Left ventricle myocardium inferior (tissue), 1 donor: ENCODE data around the gene ABR. TPM values are rescaled to one million over a fixed set of nuclear protein-coding genes. Genes with fewer than 3 reads are reported as not detected.

ENCODE experiments used
- DNase-seq: peaks from one replicate; pipeline ENCODE4 v3.0.0-alpha.2; 2020
- H3K27ac ChIP-seq: fragments of 200-600 bp; replicated peaks from 2 replicates; pipeline ENCODE4 v1.8.0; 2021
- H3K27me3 ChIP-seq: fragments of 200-600 bp; 2 replicates; pipeline ENCODE4 v1.8.0; 2021; ENCODE audit warnings: low read depth
- H3K36me3 ChIP-seq: fragments of 200-600 bp; 2 replicates; pipeline ENCODE4 v1.8.0; 2021
- H3K4me1 ChIP-seq: fragments of 200-600 bp; 2 replicates; pipeline ENCODE4 v1.8.0; 2021
- H3K4me3 ChIP-seq: fragments of 200-600 bp; 2 replicates; pipeline ENCODE4 v1.8.0; 2021; ENCODE audit warnings: mild to moderate bottlenecking, moderate library complexity
- H3K9me3 ChIP-seq: fragments of 200-600 bp; replicated peaks from 2 replicates; pipeline ENCODE4 v1.8.0; 2021
- intact Hi-C: fragments of 100-400 bp; cut with micrococcal nuclease; formaldehyde crosslinking; loops from one replicate; pipeline ENCODE4 v1.11.0; 2022
- total RNA-seq: library from RNA; stranded (reverse); fragmentation: NEBNext Ultra II Directional; extraction: Animal tissue kit (Norgen Biotek cat#: 25700); gene quantifications from one replicate; pipeline ENCODE4 v1.2.1, GENCODE V29; 2021
- TF ChIP-seq, protein P1 (sequence below): fragments of 200-600 bp; IDR thresholded peaks from 2 replicates; pipeline ENCODE4 v1.8.0; 2021; ENCODE audit warnings: antibody characterized with exemption, mild to moderate bottlenecking, borderline replicate concordance
- donor health status: DM: no; HTN: yes; CAD: no; lungs with severe emphysema.

ABR gene
- total RNA-seq, 1 donor from 2014 or later, result 170 TPM

GRCh38 chr17:965311-965989, 214.3 kb downstream of the ABR start:
- TF ChIP-seq, protein P1, sequence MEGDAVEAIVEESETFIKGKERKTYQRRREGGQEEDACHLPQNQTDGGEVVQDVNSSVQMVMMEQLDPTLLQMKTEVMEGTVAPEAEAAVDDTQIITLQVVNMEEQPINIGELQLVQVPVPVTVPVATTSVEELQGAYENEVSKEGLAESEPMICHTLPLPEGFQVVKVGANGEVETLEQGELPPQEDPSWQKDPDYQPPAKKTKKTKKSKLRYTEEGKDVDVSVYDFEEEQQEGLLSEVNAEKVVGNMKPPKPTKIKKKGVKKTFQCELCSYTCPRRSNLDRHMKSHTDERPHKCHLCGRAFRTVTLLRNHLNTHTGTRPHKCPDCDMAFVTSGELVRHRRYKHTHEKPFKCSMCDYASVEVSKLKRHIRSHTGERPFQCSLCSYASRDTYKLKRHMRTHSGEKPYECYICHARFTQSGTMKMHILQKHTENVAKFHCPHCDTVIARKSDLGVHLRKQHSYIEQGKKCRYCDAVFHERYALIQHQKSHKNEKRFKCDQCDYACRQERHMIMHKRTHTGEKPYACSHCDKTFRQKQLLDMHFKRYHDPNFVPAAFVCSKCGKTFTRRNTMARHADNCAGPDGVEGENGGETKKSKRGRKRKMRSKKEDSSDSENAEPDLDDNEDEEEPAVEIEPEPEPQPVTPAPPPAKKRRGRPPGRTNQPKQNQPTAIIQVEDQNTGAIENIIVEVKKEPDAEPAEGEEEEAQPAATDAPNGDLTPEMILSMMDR, result no peak
- no peaks in the 10 kb centered on the region for H3K36me3 ChIP-seq
- H3K27me3 ChIP-seq, result no peaks in the 10 kb centered on the region
- H3K27ac ChIP-seq, result no peak overlapping the region
- peaks cover 9% of the 10 kb centered on the region for H3K4me1 ChIP-seq
- intact Hi-C loops, result no loop called here
- DNase-seq, result no peak
- H3K9me3 ChIP-seq, result no peaks in the 10 kb centered on the region
- H3K4me3 ChIP-seq, result no peak overlapping the region

DNA sequence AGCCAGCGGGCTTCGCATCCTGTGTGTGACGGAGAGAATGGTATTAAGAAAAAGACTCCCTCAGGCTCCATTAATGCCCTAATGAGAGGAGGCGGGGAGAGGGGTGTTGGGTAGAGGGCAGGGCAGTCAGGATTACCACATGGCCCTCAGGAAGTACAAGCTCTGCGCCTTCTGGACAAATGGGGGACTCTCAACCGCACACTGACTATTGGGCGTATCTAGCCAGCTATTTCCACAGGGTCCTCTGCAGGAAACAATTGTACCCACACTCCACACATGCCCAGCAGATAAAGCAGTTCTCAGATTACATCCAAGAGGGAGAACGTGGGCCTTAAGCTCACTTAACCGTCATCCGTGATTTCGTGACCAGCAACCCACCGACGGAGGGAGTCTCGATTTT, 214.9 kb downstream of the ABR start:
- no peak for DNase-seq
- H3K27me3 ChIP-seq, result no peaks in the 10 kb centered on the region
- no peaks in the 10 kb centered on the region for H3K9me3 ChIP-seq
- H3K4me1 ChIP-seq, result peaks cover 9% of the 10 kb centered on the region
- H3K4me3 ChIP-seq, result no peak overlapping the region
- H3K27ac ChIP-seq, result no peak overlapping the region
- no peaks in the 10 kb centered on the region for H3K36me3 ChIP-seq
- intact Hi-C loops, result no loop called here
- TF ChIP-seq, protein P1, result no peak

- H3K4me3 ChIP-seq, result no peak overlapping the region
- TF ChIP-seq, protein P1, result no peak
- no peak for DNase-seq
- no peaks in the 10 kb centered on the region for H3K27me3 ChIP-seq
- peaks cover 15% of the 10 kb centered on the region for H3K4me1 ChIP-seq
- no peaks in the 10 kb centered on the region for H3K9me3 ChIP-seq
- H3K27ac ChIP-seq, result no peak overlapping the region
- no peaks in the 10 kb centered on the region for H3K36me3 ChIP-seq
- intact Hi-C loops, result no loop called here
These were observed 217.1 kb downstream of the ABR start for GRCh38 chr17:962670-963069.

GRCh38 chr17:962166-962565, 217.6 kb downstream of the ABR start:
- no peaks in the 10 kb centered on the region for H3K36me3 ChIP-seq
- no peak overlapping the region for H3K4me3 ChIP-seq
- H3K9me3 ChIP-seq, result no peaks in the 10 kb centered on the region
- H3K27me3 ChIP-seq, result no peaks in the 10 kb centered on the region
- intact Hi-C loops, result no loop called here
- no peak overlapping the region for H3K27ac ChIP-seq
- no peak for DNase-seq
- TF ChIP-seq, protein P1, result no peak
- peaks cover 16% of the 10 kb centered on the region for H3K4me1 ChIP-seq

- no peaks in the 10 kb centered on the region for H3K36me3 ChIP-seq
- no peaks in the 10 kb centered on the region for H3K27me3 ChIP-seq
- H3K4me1 ChIP-seq, result peaks cover 17% of the 10 kb centered on the region
- TF ChIP-seq, protein P1, result no peak
- no peak overlapping the region for H3K4me3 ChIP-seq
- no peak for DNase-seq
- no peaks in the 10 kb centered on the region for H3K9me3 ChIP-seq
- no peak overlapping the region for H3K27ac ChIP-seq
- intact Hi-C loops, result no loop called here
These were observed 220.9 kb downstream of the ABR start for GRCh38 chr17:958712-959451.
